ENCODE results near the gene SYNDIG1.

The SYNDIG1 gene

GRCh38 chr20:24588047-24588635 is 118.7 kb downstream of the SYNDIG1 start:
- DNase-seq = no peak

- DNase-seq = no peak
Observed at GRCh38 chr20:24588725-24589340, 119.4 kb downstream of the SYNDIG1 start.

- no peak for DNase-seq
Observed at GRCh38 chr20:24589381-24589780, 120.0 kb downstream of the SYNDIG1 start.

- DNase-seq = no peak
Observed at GRCh38 chr20:24589815-24590177, 120.4 kb downstream of the SYNDIG1 start.

GRCh38 chr20:24590178-24590982 is 121.0 kb downstream of the SYNDIG1 start:
- no peak for DNase-seq

- no peak for DNase-seq
Observed at GRCh38 chr20:24597051-24597450, 127.6 kb downstream of the SYNDIG1 start.

GRCh38 chr20:24598346-24598745 is 128.9 kb downstream of the SYNDIG1 start:
- DNase-seq = no peak

- no peak for DNase-seq
Observed at GRCh38 chr20:24598996-24599395, 129.6 kb downstream of the SYNDIG1 start.

- DNase-seq = no peak
Observed at GRCh38 chr20:24600012-24600411, 130.6 kb downstream of the SYNDIG1 start.

- no peak for DNase-seq
Observed at GRCh38 chr20:24603454-24603853, 134.0 kb downstream of the SYNDIG1 start.

GRCh38 chr20:24604966-24605665 is 135.7 kb downstream of the SYNDIG1 start:
- no peak for DNase-seq

GRCh38 chr20:24605937-24606455 is 136.6 kb downstream of the SYNDIG1 start:
- no peak for DNase-seq

- no peak for DNase-seq
Observed at GRCh38 chr20:24607402-24607801, 138.0 kb downstream of the SYNDIG1 start.

GRCh38 chr20:24608926-24609667 is 139.7 kb downstream of the SYNDIG1 start:
- DNase-seq = no peak

- DNase-seq = no peak
Observed at GRCh38 chr20:24609757-24610156, 140.3 kb downstream of the SYNDIG1 start.

- no peak for DNase-seq
Observed at GRCh38 chr20:24610341-24611115, 141.1 kb downstream of the SYNDIG1 start.

GRCh38 chr20:24611360-24612140 is 142.1 kb downstream of the SYNDIG1 start:
- no peak for DNase-seq

GRCh38 chr20:24612799-24613775 is 143.7 kb downstream of the SYNDIG1 start:
- DNase-seq = no peak

GRCh38 chr20:24614341-24614740 is 144.9 kb downstream of the SYNDIG1 start:
- no peak for DNase-seq

- no peak for DNase-seq
Observed at GRCh38 chr20:24615353-24615752, 145.9 kb downstream of the SYNDIG1 start.
